GM21619 (cell line): ENCODE results near the gene MRPS6.

Source experiments
- ATAC-seq: cut with Tn5 transposase; IDR thresholded peaks from one replicate; pipeline ENCODE4 v1.9.1; 2021; ENCODE audit not compliant: unreplicated experiment

Gene MRPS6

GRCh38 chr21:34094949-34095348, 21.6 kb downstream of the MRPS6 start:
- ATAC-seq, result no peak

- no peak for ATAC-seq
Observed at GRCh38 chr21:34097442-34097841, 24.1 kb downstream of the MRPS6 start.

- no peak for ATAC-seq
Observed at GRCh38 chr21:34100337-34100736, 27.0 kb downstream of the MRPS6 start.

GRCh38 chr21:34100790-34101189, 27.4 kb downstream of the MRPS6 start:
- ATAC-seq, result no peak

- ATAC-seq, result no peak
Observed at GRCh38 chr21:34105947-34106541, 32.7 kb downstream of the MRPS6 start.

- ATAC-seq, result no peak
Observed at GRCh38 chr21:34107606-34108005, 34.2 kb downstream of the MRPS6 start.

GRCh38 chr21:34109075-34109474, 35.7 kb downstream of the MRPS6 start:
- ATAC-seq, result no peak

- no peak for ATAC-seq
Observed at GRCh38 chr21:34110594-34111202, 37.3 kb downstream of the MRPS6 start.

GRCh38 chr21:34112316-34113033, 39.1 kb downstream of the MRPS6 start:
- no peak for ATAC-seq

GRCh38 chr21:34113842-34114241, 40.5 kb downstream of the MRPS6 start:
- no peak for ATAC-seq

- no peak for ATAC-seq
Observed at GRCh38 chr21:34115160-34115559, 41.8 kb downstream of the MRPS6 start.

- no peak for ATAC-seq
Observed at GRCh38 chr21:34116569-34116968, 43.2 kb downstream of the MRPS6 start.

GRCh38 chr21:34120867-34121266, 47.5 kb downstream of the MRPS6 start:
- ATAC-seq, result no peak

- no peak for ATAC-seq
Observed at GRCh38 chr21:34122047-34122446, 48.7 kb downstream of the MRPS6 start.

GRCh38 chr21:34123609-34124008, 50.2 kb downstream of the MRPS6 start:
- ATAC-seq, result no peak

GRCh38 chr21:34126269-34126668, 52.9 kb downstream of the MRPS6 start:
- ATAC-seq, result no peak

GRCh38 chr21:34126691-34127090, 53.3 kb downstream of the MRPS6 start:
- no peak for ATAC-seq

- ATAC-seq, result no peak
Observed at GRCh38 chr21:34128124-34128523, 54.7 kb downstream of the MRPS6 start.

- no peak for ATAC-seq
Observed at GRCh38 chr21:34128674-34129038, 55.3 kb downstream of the MRPS6 start.

GRCh38 chr21:34129039-34129891, 55.9 kb downstream of the MRPS6 start:
- ATAC-seq, result no peak

- ATAC-seq, result no peak
Observed at GRCh38 chr21:34129901-34130715, 56.7 kb downstream of the MRPS6 start.
